Astrocyte of the spinal cord (primary cell): Measurements from ENCODE around the gene PTPDC1.

Experiments
- DNase-seq: peaks from one replicate; pipeline ENCODE4 v3.0.0; 2011; ENCODE audit warnings: low read depth, low spot score
- H3K4me3 ChIP-seq: 2 replicates; pipeline ENCODE4 v1.5.1; 2011; ENCODE audit warnings: low read depth, mild to moderate bottlenecking, low read length, moderate library complexity
- CTCF ChIP-seq: IDR thresholded peaks from 2 replicates; pipeline ENCODE4 v1.5.1; 2012; ENCODE audit warnings: low read depth, mild to moderate bottlenecking, low read length, inconsistent platforms
- in situ Hi-C: cut with HindIII; loops from 2 replicates; pipeline ENCODE4 v1.10.0; 2017; ENCODE audit warnings: low sequenced_read_pairs

The PTPDC1 gene

GRCh38 chr9:94057918-94058317, 26.3 kb upstream of the PTPDC1 start:
- DNase-seq = no peak
- in situ Hi-C loops = no loop called here
- TF ChIP-seq CTCF = no peak
- H3K4me3 ChIP-seq = no peak overlapping the region

DNA sequence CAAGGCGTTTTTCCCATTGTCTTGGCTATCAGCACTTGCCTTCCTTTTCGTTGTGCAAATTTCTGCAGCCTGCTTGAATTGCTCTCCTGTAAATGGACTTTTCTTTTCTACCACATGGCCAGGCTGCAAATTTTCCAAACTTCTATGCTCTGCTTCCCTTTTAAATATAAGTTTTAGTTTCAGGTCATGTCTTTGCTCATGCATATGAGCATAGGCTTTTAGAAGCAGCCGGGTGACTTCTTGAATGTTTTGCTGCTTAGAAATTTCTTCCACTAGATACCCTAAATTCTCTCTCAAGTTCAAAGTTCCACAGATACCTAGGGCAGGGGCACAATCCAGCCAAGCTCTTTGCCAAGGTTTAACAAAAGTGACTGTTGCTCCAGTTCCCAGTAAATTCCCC, 22.4 kb upstream of the PTPDC1 start:
- no peak for DNase-seq
- TF ChIP-seq CTCF = no peak
- in situ Hi-C loops = no loop called here
- no peak overlapping the region for H3K4me3 ChIP-seq

DNA sequence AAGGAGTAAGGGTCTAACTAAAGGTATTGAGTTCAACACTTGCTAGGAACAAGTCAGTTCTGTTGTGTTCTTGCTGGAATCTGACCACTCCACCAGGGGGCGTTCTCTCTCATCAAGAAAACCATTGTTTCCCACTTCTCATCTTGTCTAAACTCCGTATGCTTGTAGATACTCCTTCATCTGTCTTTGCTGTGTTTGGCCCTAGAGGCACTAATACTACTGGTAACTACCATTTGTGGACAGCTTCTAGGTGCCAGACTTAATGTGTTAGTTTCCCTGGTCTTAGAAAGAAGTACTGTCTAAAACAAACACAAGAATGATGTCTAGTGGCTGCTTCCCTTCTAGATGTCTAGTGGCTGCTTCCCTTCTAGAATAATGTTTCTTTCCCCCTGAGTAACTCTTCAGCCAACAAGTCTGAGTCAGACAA, 18.7 kb upstream of the PTPDC1 start:
- peak; percentile 83 for TF ChIP-seq CTCF
- in situ Hi-C loops = no loop called here
- DNase-seq = peak; percentile 93
- H3K4me3 ChIP-seq = no peak overlapping the region

GRCh38 chr9:94068257-94068656, 16.0 kb upstream of the PTPDC1 start:
- no peak for TF ChIP-seq CTCF
- H3K4me3 ChIP-seq = no peak overlapping the region
- in situ Hi-C loops = no loop called here
- no peak for DNase-seq

GRCh38 chr9:94076557-94076956, 7.7 kb upstream of the PTPDC1 start:
- TF ChIP-seq CTCF = no peak
- no peak for DNase-seq
- no peak overlapping the region for H3K4me3 ChIP-seq
- in situ Hi-C loops = no loop called here

GRCh38 chr9:94078086-94078485, 6.2 kb upstream of the PTPDC1 start:
- no peak overlapping the region for H3K4me3 ChIP-seq
- in situ Hi-C loops = no loop called here
- TF ChIP-seq CTCF = no peak
- no peak for DNase-seq

DNA sequence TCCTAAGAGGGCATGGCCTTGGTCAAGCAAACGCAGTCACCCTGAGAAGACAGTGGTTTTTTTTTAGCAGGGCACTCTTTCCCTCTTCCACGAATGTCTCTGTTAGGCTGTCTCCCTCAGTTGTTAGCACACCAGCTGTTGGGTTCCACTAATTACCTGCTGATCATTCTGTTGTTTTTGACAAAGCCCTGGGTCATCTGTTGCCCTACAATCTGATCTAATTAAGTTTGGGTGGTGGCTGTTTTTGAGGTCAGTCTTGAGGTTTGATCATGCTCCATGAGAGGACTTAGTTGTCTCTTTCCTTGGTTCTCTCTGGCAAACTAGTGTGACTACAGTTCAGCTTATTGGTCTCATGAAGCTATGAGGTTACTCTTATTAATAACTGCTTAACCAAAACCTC, 5.0 kb upstream of the PTPDC1 start:
- no peak overlapping the region for H3K4me3 ChIP-seq
- no peak for TF ChIP-seq CTCF
- DNase-seq = no peak
- in situ Hi-C loops = no loop called here
